ENCODE results near the gene FSTL3.

The FSTL3 gene

DNA sequence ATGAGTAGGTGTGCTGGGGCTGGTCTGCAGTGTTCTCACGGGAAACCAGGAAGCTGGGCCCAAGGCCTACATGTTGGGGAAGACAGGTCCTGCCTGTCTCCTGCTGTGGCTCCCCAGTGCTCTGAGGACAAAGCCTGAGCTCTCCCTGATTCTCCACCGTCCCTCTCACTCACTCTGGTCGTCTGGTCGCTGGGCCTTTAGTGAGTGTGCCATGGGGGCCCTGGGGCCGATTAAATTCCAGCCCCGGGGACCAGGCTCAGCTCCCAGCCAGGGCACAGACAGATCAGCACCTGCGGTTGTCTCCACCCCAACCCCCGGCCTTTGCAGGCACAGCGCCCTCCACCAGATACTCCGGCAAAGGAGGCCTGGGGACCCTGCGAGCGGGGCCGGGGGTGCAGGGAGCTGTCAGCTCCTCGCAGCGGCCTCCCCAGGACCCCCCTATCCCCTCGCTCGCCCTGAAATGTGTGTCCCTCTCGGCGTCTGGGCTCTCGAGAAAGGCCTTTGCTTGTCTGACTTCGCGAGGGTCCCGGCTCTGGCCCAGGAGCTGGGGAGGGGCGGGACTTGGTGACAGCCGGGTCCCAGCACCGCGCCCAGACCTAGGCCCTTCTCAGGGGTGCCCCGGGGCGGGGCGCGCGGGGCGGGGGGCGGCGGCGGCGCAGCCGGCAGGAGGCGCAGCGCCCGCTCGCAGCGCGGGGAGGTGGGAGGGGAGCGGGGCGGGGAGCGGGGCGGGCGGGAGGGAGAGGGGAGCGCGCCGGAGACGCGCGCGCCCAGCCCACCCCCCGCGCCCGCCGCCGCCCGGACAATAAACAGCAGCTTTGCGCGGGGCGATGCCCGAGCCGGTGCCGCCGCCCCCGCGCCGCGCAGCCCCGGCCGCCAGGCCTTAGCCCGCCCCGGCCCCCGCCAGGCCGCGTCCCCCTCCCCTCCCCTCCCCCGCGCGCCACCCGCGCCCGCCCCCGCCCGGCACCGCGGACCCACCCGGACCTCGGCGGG, 32.3 kb downstream of the FSTL3 start, which contains the start of gene PALM:
PALM (plus strand) TSS at position 782 of the 990 bp plus-strand sequence. CDS start 212 bp downstream, outside the sequence.
- Histone ChIP-seq H3K9me3 (ENCODE audit: low read depth, low read length) (no peaks in the 10 kb centered on the region), H3K27ac (peak within 1 kb of the TSS; percentile 68), H3K36me3 (ENCODE audit: insufficient read depth, low read length) (no peaks in the 10 kb centered on the region), H3K4me3 (peak within 1 kb of the TSS; percentile 85), H3K9ac (ENCODE audit: insufficient read length) (peak within 1 kb of the TSS; percentile 81)
- DNase-seq (ENCODE audit: low read depth, low spot score), result no peak
- TF ChIP-seq EZH2 (IDR thresholded peaks at IDR 0.05), result no peak
- TF ChIP-seq FOXP2 (optimal IDR thresholded peaks at IDR 0.05; ENCODE audit: control extremely low read depth, extremely low read length, insufficient read depth), result no peak
- TF ChIP-seq POLR2AphosphoS5 (IDR thresholded peaks at IDR 0.05; ENCODE audit: borderline replicate concordance, low read depth, low read length), result no peak

DNA sequence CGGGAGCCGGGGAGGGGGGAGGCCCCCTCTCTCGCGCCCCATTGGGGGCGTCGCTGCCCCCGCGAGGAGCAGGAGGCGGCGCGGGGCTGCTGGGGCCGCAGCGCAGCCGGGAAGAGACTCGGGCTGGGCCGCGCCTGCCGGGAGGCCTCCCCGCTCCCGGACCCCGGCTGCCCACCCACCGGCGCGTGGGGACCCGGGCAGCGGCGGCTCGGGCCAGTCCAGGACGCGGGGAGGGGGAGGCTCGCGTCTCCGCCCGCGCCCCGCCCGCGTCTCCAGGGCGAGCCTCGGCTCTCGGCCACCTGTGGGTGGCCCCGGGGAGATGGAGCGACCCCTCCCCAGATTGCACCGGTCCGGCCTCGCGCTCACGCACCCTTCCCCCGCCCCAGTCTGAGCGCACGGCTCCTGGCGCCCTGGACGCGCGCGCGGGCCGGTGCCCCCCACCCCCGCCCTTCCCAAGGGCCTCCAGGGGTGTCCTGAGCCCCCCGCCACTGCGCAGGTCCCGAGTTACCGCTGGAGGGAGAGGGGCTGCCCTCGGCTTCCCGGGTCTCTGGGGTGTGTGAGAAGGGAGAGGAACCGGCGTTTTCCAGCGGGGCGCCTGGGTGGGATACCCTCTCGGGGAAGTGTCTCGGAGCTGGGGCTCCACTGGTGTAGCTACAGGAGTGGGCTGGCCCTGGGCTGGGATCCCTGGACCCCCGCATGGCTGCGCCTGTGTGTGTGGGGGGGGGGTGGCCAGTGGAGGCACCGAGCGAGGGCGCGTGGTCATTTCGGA, 33.2 kb downstream of the FSTL3 start:
- TF ChIP-seq EZH2 (IDR thresholded peaks at IDR 0.05), result no peak
- Histone ChIP-seq H3K27ac (no peak overlapping the region), H3K9me3 (ENCODE audit: low read depth, low read length) (no peaks in the 10 kb centered on the region), H3K4me3 (peak overlapping the region; percentile 85), H3K36me3 (ENCODE audit: insufficient read depth, low read length) (no peaks in the 10 kb centered on the region), H3K9ac (ENCODE audit: insufficient read length) (peak overlapping the region; percentile 81)
- no peak for DNase-seq (ENCODE audit: low read depth, low spot score)

DNA sequence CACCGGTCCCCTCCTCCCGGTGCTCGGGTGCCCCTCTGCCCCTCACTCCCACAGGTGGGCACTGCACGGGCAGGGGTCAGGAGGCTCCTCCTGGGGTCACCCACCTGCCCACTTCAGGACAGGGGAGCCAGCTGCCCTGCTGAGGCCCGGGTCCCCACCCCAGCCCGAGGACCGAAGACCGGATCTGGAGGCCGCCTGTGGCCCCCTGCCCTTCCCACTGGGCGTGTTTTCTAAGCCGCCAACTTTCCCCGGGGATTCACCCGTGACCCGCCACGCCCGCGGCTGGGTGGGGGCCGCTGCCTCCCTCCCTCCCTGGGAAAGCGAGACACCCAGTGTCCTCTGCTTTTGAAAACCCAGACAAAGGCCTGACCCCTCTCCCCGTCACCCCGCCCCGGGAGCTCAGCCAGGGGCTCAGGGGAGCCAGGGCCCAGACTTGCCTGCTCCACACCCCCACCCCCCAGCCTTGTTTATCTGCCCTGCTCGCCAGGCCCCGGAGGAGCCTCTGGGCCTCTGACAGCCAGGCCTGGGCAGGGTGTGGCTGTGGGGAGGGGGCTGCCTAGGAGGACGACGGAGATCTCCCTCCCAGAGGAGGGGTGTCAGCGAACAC, 33.9 kb downstream of the FSTL3 start:
- H3K4me3 ChIP-seq, result peak overlapping the region; percentile 85
- no peak for DNase-seq (ENCODE audit: low read depth, low spot score)
- no peaks in the 10 kb centered on the region for H3K9me3 ChIP-seq (ENCODE audit: low read depth, low read length)
- no peak overlapping the region for H3K27ac ChIP-seq
- no peaks in the 10 kb centered on the region for H3K36me3 ChIP-seq (ENCODE audit: insufficient read depth, low read length)
- TF ChIP-seq POLR2AphosphoS5 (IDR thresholded peaks at IDR 0.05; ENCODE audit: borderline replicate concordance, low read depth, low read length) (no peak), FOXP2 (optimal IDR thresholded peaks at IDR 0.05; ENCODE audit: control extremely low read depth, extremely low read length, insufficient read depth) (no peak), EZH2 (IDR thresholded peaks at IDR 0.05) (no peak)
- peak overlapping the region; percentile 81 for H3K9ac ChIP-seq (ENCODE audit: insufficient read length)

DNA sequence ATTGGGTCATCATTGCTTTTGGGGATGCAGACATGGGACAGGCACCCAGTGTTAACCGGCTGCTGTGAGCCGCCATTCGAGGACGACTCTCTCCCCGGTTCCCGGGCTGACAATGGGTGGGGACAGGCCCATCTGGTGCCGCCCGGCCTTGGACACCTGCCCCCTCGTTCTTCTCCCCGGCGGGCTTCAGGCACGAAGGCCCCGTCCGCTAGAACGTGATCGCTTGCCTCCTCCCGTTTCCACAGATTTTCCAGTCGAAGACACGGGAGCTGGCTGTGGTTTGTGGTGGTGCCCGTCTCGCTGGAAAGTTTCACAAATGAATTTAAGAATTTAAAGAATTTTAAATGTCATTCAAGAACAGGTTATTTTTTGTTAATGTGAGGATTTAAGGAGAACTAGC, 34.6 kb downstream of the FSTL3 start:
- Histone ChIP-seq H3K4me3 (no peak overlapping the region), H3K27ac (peak overlapping the region; percentile 35), H3K9me3 (ENCODE audit: low read depth, low read length) (no peaks in the 10 kb centered on the region), H3K9ac (ENCODE audit: insufficient read length) (peak overlapping the region; percentile 33), H3K36me3 (ENCODE audit: insufficient read depth, low read length) (peaks cover 4% of the 10 kb centered on the region; the same call in 1 of the 2 replicates)
- no peak for DNase-seq (ENCODE audit: low read depth, low spot score)
- TF ChIP-seq FOXP2 (optimal IDR thresholded peaks at IDR 0.05; ENCODE audit: control extremely low read depth, extremely low read length, insufficient read depth) (no peak), POLR2AphosphoS5 (IDR thresholded peaks at IDR 0.05; ENCODE audit: borderline replicate concordance, low read depth, low read length) (no peak), EZH2 (IDR thresholded peaks at IDR 0.05) (no peak)

DNA sequence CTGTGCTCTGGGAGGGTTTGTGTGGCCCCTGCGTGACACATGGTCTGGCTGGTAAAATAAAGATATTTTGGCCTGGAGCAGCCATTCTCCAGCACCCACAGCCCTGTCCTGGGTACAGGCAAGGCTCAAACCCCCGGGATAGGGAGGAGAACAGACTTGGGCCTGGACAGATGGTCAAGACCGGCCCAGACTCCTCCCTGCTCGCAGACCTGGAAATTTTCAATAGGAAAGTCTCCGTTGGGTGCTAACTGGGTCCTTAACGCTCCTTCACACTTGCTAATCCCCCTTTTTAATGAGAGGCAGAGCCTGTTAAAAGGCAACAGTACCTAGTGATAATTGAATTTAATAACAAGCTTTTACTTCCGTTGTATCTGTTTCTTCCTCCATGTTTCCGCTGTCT, 35.1 kb downstream of the FSTL3 start:
- Histone ChIP-seq H3K36me3 (ENCODE audit: insufficient read depth, low read length) (peaks cover 4% of the 10 kb centered on the region; the same call in 1 of the 2 replicates), H3K27ac (peak overlapping the region; percentile 35), H3K4me3 (no peak overlapping the region), H3K9me3 (ENCODE audit: low read depth, low read length) (no peaks in the 10 kb centered on the region), H3K9ac (ENCODE audit: insufficient read length) (peak overlapping the region; percentile 33)
- TF ChIP-seq FOXP2 (optimal IDR thresholded peaks at IDR 0.05; ENCODE audit: control extremely low read depth, extremely low read length, insufficient read depth) (no peak), EZH2 (IDR thresholded peaks at IDR 0.05) (no peak), POLR2AphosphoS5 (IDR thresholded peaks at IDR 0.05; ENCODE audit: borderline replicate concordance, low read depth, low read length) (no peak)
- DNase-seq (ENCODE audit: low read depth, low spot score), result no peak

DNA sequence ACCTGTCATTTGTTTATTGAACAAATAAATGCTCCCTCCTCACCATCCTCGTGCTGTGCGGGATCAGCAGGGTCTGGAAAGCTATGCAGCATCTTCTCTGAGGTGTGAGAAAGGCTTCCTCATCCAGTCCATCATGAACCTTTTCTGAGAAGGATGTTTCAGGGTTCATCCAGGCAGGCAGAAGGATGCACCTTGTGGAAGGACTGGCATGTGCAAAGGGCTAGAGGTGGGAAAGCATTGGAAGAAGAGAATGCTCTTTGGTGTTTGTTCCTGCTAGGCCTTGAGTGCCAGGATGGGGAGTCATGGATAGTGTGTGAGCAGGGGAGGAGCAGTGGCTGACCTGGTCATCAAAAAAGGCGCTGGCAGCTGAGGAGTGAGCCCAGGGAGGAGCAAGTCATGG, 39.2 kb downstream of the FSTL3 start:
- Histone ChIP-seq H3K27ac (no peak overlapping the region), H3K36me3 (ENCODE audit: insufficient read depth, low read length) (peaks cover 4% of the 10 kb centered on the region; the same call in 1 of the 2 replicates), H3K4me3 (no peak overlapping the region), H3K9ac (ENCODE audit: insufficient read length) (no peak overlapping the region), H3K9me3 (ENCODE audit: low read depth, low read length) (no peaks in the 10 kb centered on the region)
- no peak for DNase-seq (ENCODE audit: low read depth, low spot score)
- TF ChIP-seq POLR2AphosphoS5 (IDR thresholded peaks at IDR 0.05; ENCODE audit: borderline replicate concordance, low read depth, low read length), result no peak
- no peak for TF ChIP-seq FOXP2 (optimal IDR thresholded peaks at IDR 0.05; ENCODE audit: control extremely low read depth, extremely low read length, insufficient read depth)
- no peak for TF ChIP-seq EZH2 (IDR thresholded peaks at IDR 0.05)

DNA sequence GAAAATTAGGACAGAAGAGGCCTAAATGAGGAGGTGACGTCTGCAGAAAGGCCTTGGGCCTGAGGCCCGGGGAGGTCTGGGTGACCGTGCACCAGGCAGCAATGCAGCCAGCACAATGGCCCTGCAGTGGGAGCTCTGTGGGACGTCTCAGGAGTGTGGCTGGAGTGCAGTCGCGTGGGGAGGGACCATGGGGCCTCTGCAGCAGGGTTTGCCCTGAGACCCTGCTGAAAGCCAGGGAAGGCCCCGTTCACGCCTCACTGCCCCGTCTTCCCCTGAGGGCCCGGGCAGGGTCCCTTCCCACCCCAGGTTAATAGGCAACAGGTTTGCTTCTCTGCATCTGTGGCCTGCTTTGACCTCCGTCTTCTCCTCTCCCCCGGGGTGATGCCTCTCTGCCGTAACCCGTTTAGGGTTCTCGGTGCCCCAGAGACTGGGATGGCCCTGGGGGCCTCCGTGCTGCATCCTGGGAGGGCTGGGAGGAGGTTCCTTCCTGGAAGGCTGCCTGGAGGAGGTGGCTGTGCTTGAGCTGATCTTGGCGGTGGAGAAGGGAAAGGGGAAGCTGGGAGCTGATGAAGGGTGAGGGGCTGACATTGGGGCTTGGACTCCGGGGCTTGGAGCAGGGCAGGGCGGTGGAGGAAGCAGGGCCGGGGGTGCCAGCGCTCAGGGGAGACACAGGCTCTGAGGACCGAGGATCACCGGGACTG, 42.2 kb downstream of the FSTL3 start:
- H3K27ac ChIP-seq, result 0 out of 2 replicates have a peak overlapping the region, but pooled peaks have one; percentile 9
- peaks cover 4% of the 10 kb centered on the region; the same call in 1 of the 2 replicates for H3K36me3 ChIP-seq (ENCODE audit: insufficient read depth, low read length)
- no peak overlapping the region for H3K4me3 ChIP-seq
- no peak overlapping the region for H3K9ac ChIP-seq (ENCODE audit: insufficient read length)
- no peak for TF ChIP-seq POLR2AphosphoS5 (IDR thresholded peaks at IDR 0.05; ENCODE audit: borderline replicate concordance, low read depth, low read length)
- TF ChIP-seq FOXP2 (optimal IDR thresholded peaks at IDR 0.05; ENCODE audit: control extremely low read depth, extremely low read length, insufficient read depth), result no peak
- TF ChIP-seq EZH2 (IDR thresholded peaks at IDR 0.05), result no peak
- DNase-seq (ENCODE audit: low read depth, low spot score), result no peak
- no peaks in the 10 kb centered on the region for H3K9me3 ChIP-seq (ENCODE audit: low read depth, low read length)
